Testis (tissue), 2 donors: Measurements from ENCODE around the gene IL37.

Source experiments
- POLR2A ChIP-seq: fragments of 450-650 bp; IDR thresholded peaks from one replicate; pipeline ENCODE4 v1.6.1; 2017; ENCODE audit warnings: antibody characterized with exemption, mild to moderate bottlenecking, moderate library complexity
- TF ChIP-seq, protein P1 (sequence below), 3 experiments: fragments of 450-650 bp in 2 of 3; fragments of 200-600 bp in 1 of 3; sonication (generic) in 1 of 3; IDR thresholded peaks; one replicate each; pipeline ENCODE4 v1.5.1; 2016 to 2019; ENCODE audit warnings: antibody characterized with exemption in 3 of 3, mild to moderate bottlenecking in 2 of 3, moderate library complexity in 1 of 3

DNA sequence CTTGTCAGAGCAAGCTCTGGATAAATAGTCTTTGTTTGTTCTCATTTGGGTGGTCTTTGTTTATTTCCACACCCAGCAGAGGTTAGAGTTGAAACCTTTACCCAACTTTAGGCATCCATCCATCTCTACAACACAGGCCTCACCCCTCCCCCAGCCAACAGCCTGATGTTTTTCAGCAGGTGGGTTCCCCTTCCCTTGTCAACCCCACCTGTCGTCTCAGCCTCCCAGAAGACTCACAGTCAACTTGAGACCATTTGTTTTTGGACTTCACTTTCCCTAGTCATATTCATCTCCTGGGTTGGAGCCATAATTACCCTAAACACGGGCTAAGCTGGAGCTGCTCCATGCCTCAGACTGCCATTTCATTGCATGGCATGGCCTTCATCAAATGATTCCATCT lies 35.1 kb downstream of the IL37 start:
- TF ChIP-seq, protein P1, sequence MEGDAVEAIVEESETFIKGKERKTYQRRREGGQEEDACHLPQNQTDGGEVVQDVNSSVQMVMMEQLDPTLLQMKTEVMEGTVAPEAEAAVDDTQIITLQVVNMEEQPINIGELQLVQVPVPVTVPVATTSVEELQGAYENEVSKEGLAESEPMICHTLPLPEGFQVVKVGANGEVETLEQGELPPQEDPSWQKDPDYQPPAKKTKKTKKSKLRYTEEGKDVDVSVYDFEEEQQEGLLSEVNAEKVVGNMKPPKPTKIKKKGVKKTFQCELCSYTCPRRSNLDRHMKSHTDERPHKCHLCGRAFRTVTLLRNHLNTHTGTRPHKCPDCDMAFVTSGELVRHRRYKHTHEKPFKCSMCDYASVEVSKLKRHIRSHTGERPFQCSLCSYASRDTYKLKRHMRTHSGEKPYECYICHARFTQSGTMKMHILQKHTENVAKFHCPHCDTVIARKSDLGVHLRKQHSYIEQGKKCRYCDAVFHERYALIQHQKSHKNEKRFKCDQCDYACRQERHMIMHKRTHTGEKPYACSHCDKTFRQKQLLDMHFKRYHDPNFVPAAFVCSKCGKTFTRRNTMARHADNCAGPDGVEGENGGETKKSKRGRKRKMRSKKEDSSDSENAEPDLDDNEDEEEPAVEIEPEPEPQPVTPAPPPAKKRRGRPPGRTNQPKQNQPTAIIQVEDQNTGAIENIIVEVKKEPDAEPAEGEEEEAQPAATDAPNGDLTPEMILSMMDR (IDR thresholded peaks at IDR 0.05), result no peak
- TF ChIP-seq POLR2A, result no peak
